T-helper 1 cell treated with Interleukin-12 subunit alpha and Interleukin-12 subunit beta and Interleukin-4 antibody, amounts not matched to agents 30 μg/mL and 1 μg/mL, for 36 hours (primary cell): Measurements from ENCODE around the gene MAP3K2.

ENCODE experiments used
- H3K27ac Mint-ChIP-seq: one replicate; pipeline ENCODE4 v1.8.0; 2021; ENCODE audit warnings: mild to moderate bottlenecking, mixed read lengths
- H3K27me3 Mint-ChIP-seq: one replicate; pipeline ENCODE4 v1.8.0; 2021; ENCODE audit warnings: low read depth, mixed read lengths
- H3K36me3 Mint-ChIP-seq: one replicate; pipeline ENCODE4 v1.8.0; 2021; ENCODE audit warnings: low read depth, mixed read lengths
- H3K4me1 Mint-ChIP-seq: one replicate; pipeline ENCODE4 v1.8.0; 2021; ENCODE audit warnings: low read depth, mixed read lengths
- H3K4me3 Mint-ChIP-seq: one replicate; pipeline ENCODE4 v1.8.0; 2021; ENCODE audit warnings: mild to moderate bottlenecking, moderate library complexity, mixed read lengths
- H3K9me3 Mint-ChIP-seq: one replicate; pipeline ENCODE4 v1.8.0; 2021; ENCODE audit warnings: mixed read lengths

Gene MAP3K2

DNA sequence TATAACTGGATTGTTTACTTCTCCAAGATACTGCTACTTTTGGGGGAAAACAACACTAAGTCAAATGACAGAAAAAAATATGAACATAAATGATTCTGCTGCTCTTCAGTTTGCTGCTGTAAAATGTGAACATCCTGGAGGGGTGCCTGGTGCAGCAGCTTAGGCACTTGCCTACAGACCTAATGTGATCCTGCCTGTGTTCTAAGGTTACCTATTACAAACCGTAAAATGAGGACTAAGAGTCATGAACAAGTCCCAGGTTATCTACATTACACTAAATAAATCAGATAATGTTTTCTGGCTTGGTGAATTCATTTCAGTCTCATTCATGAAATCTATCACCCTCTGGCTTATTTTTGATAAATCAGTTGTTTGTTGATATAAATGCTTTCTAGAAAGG is 55.4 kb downstream of the MAP3K2 start:
- Mint-ChIP-seq H3K27me3 (no peaks in the 10 kb centered on the region), H3K9me3 (no peaks in the 10 kb centered on the region), H3K4me1 (no peaks in the 10 kb centered on the region), H3K36me3 (peaks cover 9% of the 10 kb centered on the region), H3K4me3 (no peak overlapping the region), H3K27ac (no peak overlapping the region)

DNA sequence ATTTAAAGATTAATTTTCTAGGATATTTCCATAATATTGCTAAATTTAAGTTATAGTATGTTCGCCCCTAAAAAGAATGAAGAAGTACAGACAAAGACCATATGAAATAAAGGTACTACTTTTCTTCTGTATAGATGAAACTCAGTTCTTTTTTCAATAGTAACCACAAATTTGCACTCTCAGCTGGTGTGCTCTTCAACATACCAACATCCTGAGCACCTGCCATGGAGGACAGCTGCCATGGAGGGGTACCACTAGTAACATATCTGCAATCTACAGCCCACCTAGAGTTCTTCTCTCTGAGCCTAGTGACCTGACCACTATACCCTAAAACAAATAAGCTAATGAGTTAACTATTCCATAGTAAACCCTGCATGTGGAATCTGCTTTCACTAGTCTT is 57.0 kb downstream of the MAP3K2 start:
- no peak overlapping the region for H3K27ac Mint-ChIP-seq
- peaks cover 12% of the 10 kb centered on the region for H3K36me3 Mint-ChIP-seq
- H3K9me3 Mint-ChIP-seq = no peaks in the 10 kb centered on the region
- no peaks in the 10 kb centered on the region for H3K4me1 Mint-ChIP-seq
- H3K27me3 Mint-ChIP-seq = no peaks in the 10 kb centered on the region
- no peak overlapping the region for H3K4me3 Mint-ChIP-seq

DNA sequence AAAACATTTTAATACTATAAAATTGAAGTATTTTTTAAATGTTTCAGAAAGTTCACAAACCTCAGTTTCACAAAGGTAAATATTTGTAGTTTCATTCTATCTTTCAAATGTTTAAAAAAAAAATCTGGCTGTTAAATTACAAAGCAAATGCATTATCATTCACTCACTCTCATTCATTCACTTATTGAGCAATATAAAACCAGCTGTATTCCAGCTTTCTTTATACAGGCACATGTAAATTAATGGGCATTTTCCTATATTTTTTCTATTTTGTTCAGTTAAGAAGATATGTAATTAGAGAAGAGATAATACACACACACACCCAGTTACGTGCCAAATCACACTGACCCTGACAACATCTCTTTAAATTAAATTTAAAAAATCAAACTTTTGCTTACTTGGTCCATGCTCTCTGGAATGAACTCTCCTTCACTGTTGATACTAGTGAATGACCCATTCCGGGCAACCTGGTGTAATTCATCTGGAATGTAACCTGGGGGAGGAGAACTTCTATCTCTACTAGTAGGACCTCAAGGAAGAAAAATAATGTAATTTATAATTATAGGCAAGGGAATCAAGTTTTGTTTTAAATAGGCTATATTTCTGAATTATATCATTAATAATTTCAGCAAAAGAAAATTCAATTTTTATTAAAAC is 61.4 kb downstream of the MAP3K2 start:
- no peaks in the 10 kb centered on the region for H3K9me3 Mint-ChIP-seq
- peaks cover 20% of the 10 kb centered on the region for H3K36me3 Mint-ChIP-seq

DNA sequence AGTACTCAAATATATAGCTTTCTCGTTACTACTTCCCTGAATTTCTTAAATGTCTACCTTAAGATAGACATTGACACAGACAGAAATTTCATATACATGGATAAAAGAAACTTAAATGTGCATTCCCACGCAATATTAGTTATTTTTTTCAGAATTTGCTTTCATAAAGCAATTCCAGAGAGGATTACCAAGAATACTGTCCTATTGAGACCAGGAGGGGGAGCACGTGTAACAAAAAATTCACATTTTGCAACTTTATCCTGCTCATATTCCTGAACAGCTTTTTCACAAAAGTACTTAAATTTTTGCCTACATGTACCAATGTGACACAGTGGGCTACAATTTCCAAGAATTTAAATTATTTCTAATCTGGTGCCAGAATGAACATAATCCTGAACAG is 63.1 kb downstream of the MAP3K2 start:
- H3K4me3 Mint-ChIP-seq = no peak overlapping the region
- peaks cover 3% of the 10 kb centered on the region for H3K4me1 Mint-ChIP-seq
- peaks cover 7% of the 10 kb centered on the region for H3K9me3 Mint-ChIP-seq
- peaks cover 29% of the 10 kb centered on the region for H3K36me3 Mint-ChIP-seq
- H3K27ac Mint-ChIP-seq = no peak overlapping the region
- no peaks in the 10 kb centered on the region for H3K27me3 Mint-ChIP-seq

More for the DNA sequence above, 61.4 kb downstream of the MAP3K2 start:
- H3K27me3 Mint-ChIP-seq = no peaks in the 10 kb centered on the region
- no peak overlapping the region for H3K4me3 Mint-ChIP-seq
- no peaks in the 10 kb centered on the region for H3K4me1 Mint-ChIP-seq
- no peak overlapping the region for H3K27ac Mint-ChIP-seq

DNA sequence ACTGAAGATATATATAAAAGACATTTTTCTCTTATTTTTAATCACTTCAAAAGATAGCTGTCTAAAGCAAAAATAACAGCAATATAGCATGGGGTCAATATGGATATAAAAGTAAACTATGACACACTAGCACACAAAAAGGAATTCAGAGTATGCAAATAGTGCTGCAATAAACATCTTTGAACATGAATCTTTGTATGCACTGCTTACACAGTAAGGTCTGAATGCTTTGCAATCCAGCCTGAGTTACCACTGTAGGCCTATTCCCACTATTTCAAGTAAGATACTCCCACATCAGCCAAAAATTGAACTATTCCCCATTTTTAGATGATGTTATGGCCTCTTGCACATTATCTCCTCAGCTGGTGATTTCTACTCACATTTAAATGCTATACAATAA is 66.5 kb downstream of the MAP3K2 start:
- peaks cover 37% of the 10 kb centered on the region for H3K36me3 Mint-ChIP-seq
- H3K4me1 Mint-ChIP-seq = peaks cover 3% of the 10 kb centered on the region
- no peaks in the 10 kb centered on the region for H3K27me3 Mint-ChIP-seq
- no peak overlapping the region for H3K27ac Mint-ChIP-seq
- H3K4me3 Mint-ChIP-seq = no peak overlapping the region
- H3K9me3 Mint-ChIP-seq = peaks cover 7% of the 10 kb centered on the region

DNA sequence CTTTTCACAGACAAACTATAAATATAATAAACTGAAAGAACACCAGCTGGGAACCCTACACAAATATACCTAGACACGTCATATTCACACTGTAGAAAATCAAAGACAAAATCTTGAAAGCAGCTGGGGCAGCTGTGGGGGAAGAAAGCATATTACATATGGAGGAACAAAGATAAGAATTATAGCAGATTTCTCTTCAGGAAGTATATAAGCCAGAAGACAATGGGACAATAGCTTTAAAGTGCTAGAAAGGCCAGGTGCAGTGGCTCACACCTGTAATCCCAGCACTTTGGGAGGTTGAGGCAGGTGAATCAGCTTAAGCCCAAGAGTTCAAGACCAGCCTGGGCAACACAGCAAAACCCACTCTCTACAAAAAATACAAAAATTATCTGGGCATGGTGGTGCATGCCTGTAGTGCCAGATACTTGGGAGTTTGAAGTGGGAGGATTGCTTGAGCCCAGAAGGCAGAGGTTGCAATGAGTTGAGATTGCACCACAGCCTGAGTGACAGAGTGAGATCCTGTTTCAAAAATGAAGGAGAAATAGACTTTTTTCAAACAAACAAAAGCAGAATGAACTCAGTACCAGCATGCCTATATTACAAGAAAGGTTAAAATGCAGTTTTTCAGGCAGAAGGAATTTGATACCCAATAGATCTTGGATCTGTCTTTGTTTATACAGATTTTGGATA is 67.0 kb downstream of the MAP3K2 start:
- Mint-ChIP-seq H3K9me3 (peaks cover 7% of the 10 kb centered on the region), H3K27ac (no peak overlapping the region), H3K27me3 (no peaks in the 10 kb centered on the region), H3K4me3 (no peak overlapping the region), H3K4me1 (peaks cover 3% of the 10 kb centered on the region), H3K36me3 (peaks cover 37% of the 10 kb centered on the region)

DNA sequence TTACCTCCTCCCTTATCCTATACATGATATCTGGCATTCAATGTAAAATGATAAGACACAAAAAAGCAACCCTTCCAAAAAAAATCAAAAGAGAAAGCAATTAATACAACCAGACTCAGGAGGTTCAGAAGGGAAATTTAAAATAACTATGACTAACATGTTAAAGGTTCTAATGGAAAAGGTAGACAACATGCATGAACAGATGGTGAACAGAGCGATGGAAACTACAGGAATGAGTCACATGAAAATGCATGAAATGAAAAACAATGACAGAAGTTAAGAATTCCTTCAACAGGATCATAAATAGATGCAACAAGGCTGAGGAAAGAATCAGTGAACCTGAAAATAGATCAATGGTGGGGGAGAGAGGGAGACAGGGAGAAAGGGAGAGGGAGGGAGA is 67.7 kb downstream of the MAP3K2 start:
- no peaks in the 10 kb centered on the region for H3K27me3 Mint-ChIP-seq
- H3K4me1 Mint-ChIP-seq = peaks cover 3% of the 10 kb centered on the region
- H3K4me3 Mint-ChIP-seq = no peak overlapping the region
- H3K36me3 Mint-ChIP-seq = peaks cover 41% of the 10 kb centered on the region
- H3K9me3 Mint-ChIP-seq = peaks cover 7% of the 10 kb centered on the region
- no peak overlapping the region for H3K27ac Mint-ChIP-seq

DNA sequence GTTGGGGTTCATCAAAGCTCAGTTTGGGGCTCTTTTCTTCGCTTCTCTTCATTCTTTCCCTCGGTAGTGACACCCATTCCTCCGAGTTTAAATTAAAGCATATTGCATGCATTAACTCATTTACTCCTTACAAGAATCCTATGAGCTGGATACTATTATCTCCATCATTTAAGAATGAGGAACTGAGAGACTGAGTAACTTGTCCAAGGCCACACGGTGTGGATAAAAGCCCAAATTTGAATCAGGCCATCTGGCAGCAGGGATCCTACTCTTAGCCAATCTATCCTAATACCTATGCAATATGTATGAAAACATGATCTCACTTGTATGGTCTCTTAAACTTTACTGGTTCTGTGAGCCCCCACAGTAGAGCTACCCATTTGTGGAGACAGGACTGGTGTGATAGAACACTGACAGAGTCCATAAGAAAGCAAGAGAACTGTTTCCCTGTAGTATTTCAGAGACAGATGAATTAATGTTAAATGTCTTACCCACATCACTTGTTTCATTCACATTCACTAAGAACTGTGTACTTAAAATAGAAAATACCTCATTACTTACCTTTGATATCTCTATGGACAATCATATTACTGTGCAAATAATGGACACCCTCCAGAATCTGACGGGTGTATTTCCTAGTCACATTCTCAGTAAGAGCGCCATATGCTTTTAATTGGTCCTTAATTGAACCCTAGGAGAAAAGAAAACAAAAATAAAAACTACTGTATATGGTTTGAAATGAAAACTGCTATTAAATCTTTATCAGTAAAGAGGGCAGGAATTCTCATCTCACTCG is 73.4 kb downstream of the MAP3K2 start:
- no peak overlapping the region for H3K4me3 Mint-ChIP-seq
- no peak overlapping the region for H3K27ac Mint-ChIP-seq
- H3K9me3 Mint-ChIP-seq = no peaks in the 10 kb centered on the region
- H3K36me3 Mint-ChIP-seq = peaks cover 48% of the 10 kb centered on the region
- no peaks in the 10 kb centered on the region for H3K4me1 Mint-ChIP-seq
- no peaks in the 10 kb centered on the region for H3K27me3 Mint-ChIP-seq

DNA sequence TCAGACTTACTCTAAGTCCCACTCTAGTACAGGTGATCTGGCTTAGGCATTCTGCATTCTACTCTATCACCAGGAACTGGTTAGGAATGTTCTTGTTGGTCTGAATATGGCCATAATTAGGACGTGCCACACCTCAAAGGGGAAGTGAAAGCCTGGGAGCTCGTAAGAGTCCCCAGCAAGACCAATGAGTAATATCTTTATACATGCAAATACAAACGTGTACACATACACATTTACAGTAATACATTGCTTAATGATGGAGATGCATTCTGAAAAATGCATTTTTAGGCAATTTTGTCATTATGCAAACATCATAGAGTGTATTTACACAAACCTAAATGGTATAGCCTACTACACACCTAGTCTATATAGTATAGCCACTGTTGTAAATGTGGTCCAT is 74.4 kb downstream of the MAP3K2 start:
- no peak overlapping the region for H3K4me3 Mint-ChIP-seq
- no peaks in the 10 kb centered on the region for H3K27me3 Mint-ChIP-seq
- H3K9me3 Mint-ChIP-seq = no peaks in the 10 kb centered on the region
- no peak overlapping the region for H3K27ac Mint-ChIP-seq
- H3K36me3 Mint-ChIP-seq = peaks cover 44% of the 10 kb centered on the region
- peaks cover 3% of the 10 kb centered on the region for H3K4me1 Mint-ChIP-seq

DNA sequence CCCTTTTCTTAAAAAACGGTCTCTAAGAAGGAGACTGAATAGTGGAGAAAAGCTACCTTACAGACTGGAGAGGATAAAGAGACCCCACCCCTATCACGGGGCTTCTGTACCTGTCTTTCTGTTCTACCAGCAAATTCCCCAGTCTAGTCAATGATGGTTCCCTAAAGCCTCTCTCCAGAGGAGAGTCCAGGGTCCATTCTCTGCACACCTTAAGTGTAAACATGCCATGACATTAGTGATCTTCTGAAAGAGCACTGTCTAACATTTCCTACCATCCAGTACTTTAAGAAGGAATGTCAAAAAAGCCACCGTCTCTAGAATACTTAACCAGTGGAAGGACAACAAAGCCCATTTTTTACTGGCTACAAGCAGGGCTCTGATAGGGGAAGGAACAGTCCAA is 76.8 kb downstream of the MAP3K2 start:
- Mint-ChIP-seq H3K27ac (no peak overlapping the region), H3K9me3 (no peaks in the 10 kb centered on the region), H3K27me3 (no peaks in the 10 kb centered on the region), H3K4me3 (no peak overlapping the region), H3K36me3 (peaks cover 43% of the 10 kb centered on the region), H3K4me1 (peaks cover 3% of the 10 kb centered on the region)

DNA sequence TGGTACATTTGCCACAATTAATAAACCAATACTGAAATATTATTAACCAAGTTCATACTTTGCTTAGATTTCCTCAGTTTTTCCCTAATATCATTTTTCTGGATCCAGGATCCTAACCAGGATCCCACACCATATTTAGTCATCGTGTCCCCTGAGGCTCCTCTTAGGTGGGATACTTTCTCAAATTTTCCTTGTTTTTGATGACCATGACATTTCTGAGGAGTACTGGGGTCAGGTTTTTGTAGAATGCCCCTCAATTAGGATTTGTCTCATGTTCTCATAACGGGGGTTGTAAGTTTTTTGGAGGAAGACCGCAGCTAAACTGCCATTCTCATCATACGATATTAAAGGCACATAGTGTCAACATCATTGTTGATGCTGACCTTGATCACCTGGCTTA is 78.3 kb downstream of the MAP3K2 start:
- H3K27ac Mint-ChIP-seq = no peak overlapping the region
- no peaks in the 10 kb centered on the region for H3K27me3 Mint-ChIP-seq
- H3K9me3 Mint-ChIP-seq = no peaks in the 10 kb centered on the region
- H3K36me3 Mint-ChIP-seq = peaks cover 39% of the 10 kb centered on the region
- H3K4me3 Mint-ChIP-seq = no peak overlapping the region
- peaks cover 3% of the 10 kb centered on the region for H3K4me1 Mint-ChIP-seq

DNA sequence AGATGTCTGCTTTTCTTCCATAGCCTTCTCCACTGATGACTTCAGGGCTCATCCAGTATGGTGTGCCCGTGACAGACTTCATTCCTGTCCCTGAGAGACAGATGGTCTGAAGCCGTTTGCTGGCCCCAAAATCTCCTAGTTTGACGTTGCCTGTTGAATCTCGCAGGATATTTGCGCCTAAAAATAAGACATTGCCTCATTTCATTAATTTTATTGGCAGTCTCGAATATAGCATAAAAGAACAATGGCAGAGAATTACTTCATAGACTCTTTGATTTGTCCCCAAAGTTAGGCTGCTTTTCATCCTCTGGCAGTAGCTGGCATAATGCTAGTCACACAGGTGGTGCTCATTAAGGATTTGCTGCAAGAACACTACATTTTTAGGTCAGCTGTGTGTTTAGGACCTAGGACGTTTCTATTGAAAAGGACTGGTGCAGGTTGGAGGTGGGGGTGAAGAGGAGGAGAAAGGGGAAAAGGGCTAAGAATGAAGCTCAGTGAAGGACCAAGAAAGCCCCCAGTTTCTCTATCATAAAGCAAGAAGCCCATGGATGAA is 79.1 kb downstream of the MAP3K2 start:
- Mint-ChIP-seq H3K4me1 (peaks cover 3% of the 10 kb centered on the region), H3K27ac (no peak overlapping the region), H3K36me3 (peaks cover 33% of the 10 kb centered on the region), H3K27me3 (no peaks in the 10 kb centered on the region), H3K9me3 (no peaks in the 10 kb centered on the region), H3K4me3 (no peak overlapping the region)

DNA sequence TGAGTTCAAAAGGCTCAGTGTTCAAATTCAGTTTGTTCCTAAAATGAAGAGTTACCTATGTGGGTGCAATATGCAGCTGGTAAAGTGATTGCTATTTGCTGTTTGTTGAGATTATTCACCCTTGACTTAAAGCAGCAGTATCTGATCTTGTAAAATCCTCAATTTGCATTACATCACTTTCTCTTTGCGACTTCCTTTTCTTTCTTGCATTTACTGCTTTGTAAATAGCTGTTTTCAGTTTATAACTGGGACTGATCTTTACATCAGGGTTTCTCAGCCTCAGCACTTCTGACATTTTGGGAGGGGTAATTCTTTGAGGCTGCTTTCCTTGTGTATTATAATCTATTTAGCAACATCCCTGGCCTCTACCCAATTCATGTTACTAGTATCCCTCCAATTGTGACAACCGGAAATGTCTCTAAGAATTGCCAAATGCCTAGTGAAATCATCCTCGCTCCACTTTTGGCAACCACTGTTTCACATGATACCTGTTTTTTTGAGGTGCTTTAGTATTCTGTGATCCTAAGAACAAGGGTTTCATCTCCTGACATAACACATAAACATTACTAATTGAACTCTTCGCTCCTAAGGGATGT is 81.7 kb downstream of the MAP3K2 start:
- Mint-ChIP-seq H3K9me3 (no peaks in the 10 kb centered on the region), H3K27me3 (no peaks in the 10 kb centered on the region), H3K4me3 (no peak overlapping the region), H3K4me1 (peaks cover 3% of the 10 kb centered on the region), H3K27ac (no peak overlapping the region), H3K36me3 (peaks cover 25% of the 10 kb centered on the region)

DNA sequence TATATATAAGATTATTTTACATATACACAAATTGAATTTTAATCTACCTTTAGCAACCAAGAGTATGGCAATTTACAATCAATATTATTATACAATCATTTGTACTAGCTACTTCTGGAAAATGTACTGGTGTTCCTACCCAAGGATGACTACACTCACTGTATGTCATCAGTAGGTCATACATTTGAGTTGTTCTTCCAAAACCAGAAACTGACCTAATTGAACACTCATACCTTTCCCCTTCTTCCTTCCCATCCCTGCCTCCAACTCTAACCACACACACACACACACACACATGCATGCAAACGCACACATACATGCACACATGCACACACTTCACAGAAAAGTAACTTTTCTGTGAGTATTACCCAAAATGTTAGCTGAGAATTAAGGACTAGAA is 85.6 kb downstream of the MAP3K2 start:
- no peaks in the 10 kb centered on the region for H3K27me3 Mint-ChIP-seq
- H3K27ac Mint-ChIP-seq = no peak overlapping the region
- H3K36me3 Mint-ChIP-seq = peaks cover 13% of the 10 kb centered on the region
- no peaks in the 10 kb centered on the region for H3K4me1 Mint-ChIP-seq
- no peak overlapping the region for H3K4me3 Mint-ChIP-seq
- no peaks in the 10 kb centered on the region for H3K9me3 Mint-ChIP-seq
